Stimulated activated CD4-positive, alpha-beta T cell treated with anti-CD3 and anti-CD28 coated beads, Interleukin-15, amount 100 ng/mL, for 24 hours (primary cell): Measurements from ENCODE around the gene CPEB3.
"Not testable (repeated sequence)": the region's sequence is repeated elsewhere in the genome, so short reads cannot be mapped to it uniquely, and the experiment has no call there.

Experiments used
- DNase-seq: peaks from one replicate; pipeline ENCODE4 v3.0.0-alpha.2; 2020

Gene CPEB3

DNA sequence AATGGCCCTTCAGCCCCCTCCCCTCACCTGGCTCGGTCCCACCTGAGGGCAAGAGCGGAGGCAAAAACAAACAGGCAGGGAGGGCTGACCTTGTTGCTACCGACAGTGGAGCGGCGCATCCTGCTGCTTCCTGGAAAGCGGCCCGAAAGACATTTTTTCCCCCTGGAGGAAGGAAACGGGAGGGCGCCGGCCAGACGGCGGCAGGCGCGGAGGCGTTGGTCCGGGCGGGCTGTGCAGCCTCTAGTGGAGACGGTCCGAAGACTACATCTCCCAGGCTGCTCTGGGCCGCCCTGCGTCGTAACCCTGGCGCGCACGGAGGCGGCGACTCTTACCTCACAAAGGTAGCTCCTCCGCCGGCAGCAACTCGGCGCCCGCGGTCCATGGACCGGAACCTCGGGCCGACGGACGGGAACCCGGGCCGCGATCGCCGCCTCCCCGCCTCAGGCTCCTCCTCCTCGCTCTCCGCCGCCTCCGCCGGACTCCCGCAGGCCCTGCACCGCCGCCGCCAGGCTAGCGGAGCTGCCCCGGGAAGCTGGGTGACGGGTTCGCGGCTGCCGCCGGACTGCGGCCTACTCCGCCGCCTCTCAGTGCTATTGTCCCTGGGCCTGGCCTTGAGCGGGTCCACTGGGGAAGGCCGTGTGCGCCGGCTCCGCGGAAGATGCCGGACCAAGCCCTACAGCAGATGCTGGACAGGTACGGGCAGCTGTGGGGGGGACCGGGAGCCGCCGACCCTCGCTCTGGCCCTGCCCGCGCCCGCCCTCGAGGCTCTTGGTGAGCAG lies at the start of gene CPEB3, which contains the start of gene MARCHF5:
TSS of gene CPEB3 (minus strand) at position 242 of the 779 bp plus-strand sequence. CDS start 50,728 bp downstream, outside the sequence.
TSS of gene MARCHF5 (plus strand) at position 331 of the 779 bp plus-strand sequence. CDS start at position 659, 328 bp downstream.
- DNase-seq = peak; percentile 95

DNA sequence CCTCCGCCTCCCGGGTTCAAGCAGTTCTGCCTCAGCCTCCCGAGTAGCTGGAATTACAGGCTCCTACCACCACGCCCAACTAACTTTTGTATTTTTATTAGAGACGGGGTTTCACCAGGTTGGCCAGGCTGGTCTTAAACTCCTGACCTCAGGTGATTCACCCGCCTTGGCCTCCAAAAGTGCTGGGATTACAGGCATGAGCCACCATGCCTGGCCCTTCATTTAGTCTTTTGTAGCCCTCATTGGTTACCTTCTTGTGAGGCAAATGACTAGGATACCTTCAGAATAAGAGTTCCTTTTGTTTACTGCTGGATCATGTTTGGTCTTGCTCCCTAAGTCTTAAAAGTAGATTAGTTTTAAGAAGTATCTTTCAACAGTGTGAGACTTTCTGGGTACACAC lies 39.0 kb upstream of the CPEB3 start:
- DNase-seq = not testable (repeated sequence)

DNA sequence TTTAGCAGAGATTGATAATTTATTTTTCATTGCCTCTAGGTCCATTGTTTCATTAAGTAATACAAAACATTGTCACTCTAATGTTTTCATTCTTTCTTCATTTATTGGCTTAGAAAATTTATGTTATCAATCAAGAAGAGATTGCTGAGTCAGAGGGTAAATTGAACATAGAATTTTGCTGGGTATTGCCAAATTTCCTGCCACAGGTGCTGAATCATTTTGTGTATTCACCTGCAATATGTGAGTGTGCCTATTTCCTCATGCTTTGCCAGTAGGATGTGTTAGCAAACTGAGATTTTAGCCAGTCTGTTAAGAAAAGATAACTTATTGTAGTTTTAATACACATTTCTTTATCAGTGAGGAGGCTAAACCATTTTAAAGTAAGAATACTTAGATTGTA lies 38.1 kb upstream of the CPEB3 start:
- no peak for DNase-seq

DNA sequence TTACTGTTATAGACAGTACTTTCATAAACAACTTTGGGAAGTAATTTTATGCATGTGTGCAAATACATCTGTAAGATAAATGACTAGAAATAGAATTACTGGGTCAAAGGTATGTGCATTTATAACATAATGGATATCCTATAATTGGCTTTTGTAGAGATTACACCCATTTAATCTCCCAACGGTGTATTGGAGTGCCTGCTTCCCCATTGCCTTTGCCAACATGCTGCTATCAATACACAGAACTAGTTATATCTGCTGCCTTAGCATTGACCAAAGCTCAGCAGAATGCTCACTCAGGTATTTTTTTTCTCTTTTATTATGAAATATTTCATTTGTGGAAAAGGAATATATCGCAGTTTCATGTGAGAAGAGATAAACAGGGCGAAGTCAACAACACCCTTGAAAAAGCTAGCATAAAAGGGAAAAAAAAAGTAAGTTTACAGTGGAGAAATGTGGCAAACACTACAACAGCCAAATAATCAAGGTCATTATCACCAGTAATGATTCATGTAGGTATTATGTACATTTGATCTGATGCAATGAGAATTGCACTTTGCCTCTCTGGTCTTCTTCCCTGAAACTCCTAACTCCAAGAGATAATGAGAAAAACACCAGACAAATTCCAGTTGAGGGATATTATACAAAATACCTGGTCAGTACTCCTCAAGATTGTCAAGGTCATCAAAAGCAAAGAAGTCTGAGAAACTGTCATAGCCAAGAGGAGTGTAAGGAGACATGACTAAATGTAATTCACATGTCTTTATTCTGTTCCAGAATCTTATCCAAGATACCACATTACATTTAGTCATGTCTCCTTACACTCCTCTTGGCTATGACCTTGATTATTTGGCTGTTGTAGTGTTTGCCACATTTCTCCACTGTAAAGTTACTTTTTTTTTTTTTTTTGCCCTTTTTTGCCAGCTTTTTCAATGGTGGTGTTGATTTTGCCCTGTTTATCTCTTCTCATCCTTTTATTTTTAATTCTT lies 36.9 kb upstream of the CPEB3 start:
- DNase-seq = no peak

DNA sequence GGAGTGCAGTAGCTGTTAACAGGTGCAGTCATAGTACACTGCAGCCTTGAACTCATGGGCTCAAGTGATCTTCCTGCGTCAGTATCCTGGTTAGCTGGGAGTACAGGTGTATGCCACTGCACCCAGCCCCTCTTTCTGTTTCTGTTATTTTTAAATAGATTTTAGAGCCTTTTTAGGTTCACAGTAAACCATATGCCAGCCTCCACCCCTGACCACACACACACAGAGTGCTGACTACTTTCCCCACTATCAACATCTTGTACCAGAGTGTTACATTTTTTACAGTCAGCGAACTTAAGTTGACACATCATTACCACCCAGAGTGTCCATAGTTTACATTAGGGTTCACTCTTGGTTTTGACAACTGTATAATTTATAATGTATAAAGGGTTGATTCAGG lies 32.2 kb upstream of the CPEB3 start:
- no peak for DNase-seq

DNA sequence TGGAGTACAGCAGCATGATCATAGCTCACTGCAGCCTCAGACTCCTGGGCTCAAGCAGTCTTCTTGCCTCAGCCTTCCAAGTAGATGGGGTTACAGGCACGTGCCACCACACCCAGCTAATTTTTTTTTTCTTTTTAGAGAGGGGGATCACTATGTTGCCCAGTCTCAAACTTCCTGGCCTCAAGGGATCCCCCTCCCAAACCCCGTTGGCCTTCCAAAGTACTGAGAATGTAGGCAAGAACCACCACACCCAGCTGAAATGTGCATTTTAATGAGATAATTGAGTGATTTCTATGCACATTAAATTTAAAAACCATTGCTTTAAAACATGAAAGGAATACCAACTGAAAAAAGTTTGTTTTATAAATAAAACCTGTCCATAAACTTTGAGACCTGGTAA lies 25.7 kb upstream of the CPEB3 start:
- DNase-seq = no peak

DNA sequence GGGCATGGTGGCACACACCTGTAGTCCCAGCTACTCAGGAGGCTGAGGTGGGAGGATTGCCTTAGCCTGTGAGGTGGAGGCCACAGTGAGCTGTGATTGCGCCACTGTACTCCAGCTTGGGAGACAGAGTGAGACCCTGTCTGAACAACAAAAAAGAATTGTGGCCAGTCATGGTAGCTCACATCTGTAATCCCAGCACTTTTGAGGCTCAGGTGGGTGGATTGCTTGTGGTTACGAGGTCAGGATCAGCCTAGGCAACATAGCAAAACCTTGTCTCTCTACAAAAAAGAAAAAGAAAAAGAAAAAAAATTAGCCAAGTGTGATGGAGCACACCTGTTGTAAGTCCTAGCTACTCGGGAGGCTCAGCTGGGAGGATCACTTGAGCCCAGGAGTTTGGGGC lies 22.9 kb upstream of the CPEB3 start:
- DNase-seq = no peak

DNA sequence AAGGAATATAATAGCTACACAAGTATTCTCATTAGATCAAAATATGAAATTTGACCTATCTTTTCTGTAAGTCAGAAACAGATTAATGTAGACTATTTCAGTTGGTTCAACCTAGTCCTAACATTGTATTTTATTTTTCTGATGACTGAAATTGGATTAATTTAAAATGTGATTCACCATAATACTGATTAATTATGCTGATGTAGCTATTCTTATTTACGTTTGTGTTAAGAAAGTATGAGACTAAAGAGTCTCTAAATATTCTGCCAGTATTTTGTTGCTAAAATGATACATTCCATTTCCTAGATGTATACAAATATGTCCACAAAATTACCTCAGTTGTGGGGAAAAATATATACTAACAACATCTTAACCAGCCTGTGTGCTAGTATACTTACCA lies 18.4 kb upstream of the CPEB3 start:
- no peak for DNase-seq

DNA sequence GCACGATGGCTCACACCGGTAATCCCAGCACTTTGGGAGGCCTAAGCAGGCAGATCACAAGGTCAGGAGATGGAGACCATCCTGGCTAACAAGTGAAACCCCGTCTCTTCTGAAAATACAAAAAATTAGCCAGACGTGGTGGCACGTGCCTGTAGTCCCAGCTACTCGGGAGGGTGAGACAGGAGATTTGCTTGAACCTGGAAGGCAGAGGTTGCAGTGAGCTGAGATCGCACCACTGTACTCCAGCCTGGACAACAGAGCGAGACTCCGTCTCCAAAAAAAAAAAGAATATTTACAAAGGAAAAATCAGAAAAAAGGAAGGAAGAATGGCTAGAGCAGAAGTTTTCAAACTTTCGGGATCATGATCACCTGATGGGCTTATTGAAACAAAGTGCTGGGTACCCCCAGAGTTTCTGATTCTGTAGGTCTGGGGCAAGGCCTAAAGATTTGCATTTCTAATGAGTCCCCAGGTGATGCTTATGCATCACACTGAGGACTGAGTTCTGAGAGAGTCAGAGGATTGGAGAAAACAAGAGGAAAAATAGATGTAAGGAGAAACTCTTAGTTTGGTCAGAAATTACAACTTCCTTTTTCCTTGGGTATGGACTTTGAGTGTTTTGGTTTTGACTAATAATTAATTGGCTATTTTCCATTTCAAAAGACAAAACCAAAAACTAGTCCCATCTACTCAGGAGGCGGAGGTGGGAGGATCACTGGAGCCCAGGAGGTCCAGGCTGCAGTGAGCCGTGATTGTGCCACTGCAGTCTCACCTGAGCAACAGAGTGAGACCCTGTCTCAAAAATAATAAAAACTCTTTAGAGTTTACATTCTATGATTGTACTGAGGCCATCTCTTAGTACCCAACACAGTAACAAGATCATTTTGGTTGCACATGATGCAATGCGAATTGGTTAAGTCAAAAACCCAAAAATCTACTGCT lies 14.5 kb upstream of the CPEB3 start:
- DNase-seq = no peak

DNA sequence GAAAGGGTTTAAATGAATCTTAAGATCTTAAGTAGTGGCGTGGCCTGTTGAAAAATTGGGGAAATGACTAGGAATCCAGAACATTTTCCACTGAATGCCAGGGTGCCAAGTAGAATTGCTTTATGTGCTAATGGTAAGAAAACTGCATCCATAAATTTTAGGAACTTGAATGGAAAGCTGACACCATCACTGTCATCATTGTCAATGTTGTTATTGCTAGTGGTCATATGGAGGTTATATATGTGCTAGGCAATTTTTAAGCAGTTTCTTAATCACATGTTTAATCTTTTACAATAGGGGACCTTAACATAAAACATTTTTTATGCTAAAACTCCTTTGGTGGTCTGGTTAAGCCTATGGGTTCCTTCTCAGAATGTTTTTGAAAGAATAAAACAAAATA lies 13.2 kb upstream of the CPEB3 start:
- DNase-seq = no peak

DNA sequence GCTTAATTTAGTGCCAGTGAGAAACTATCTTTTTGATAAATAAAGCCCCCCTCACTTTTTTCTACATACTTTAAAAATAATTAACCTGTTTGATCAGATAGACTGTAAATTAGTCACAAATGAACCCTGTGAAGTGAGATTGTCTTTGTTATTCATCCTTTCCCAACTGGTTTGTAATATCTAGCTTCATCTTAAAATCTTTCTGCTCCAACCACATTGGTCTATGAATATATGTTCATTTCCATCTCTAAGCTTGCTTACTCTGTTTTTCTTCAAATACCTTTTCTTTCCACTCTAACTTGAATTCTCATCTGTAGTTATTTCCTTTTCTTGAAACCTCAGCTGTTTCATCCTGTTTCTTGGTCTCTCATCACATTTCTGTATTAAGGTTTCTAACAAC lies 12.2 kb upstream of the CPEB3 start:
- DNase-seq = no peak

DNA sequence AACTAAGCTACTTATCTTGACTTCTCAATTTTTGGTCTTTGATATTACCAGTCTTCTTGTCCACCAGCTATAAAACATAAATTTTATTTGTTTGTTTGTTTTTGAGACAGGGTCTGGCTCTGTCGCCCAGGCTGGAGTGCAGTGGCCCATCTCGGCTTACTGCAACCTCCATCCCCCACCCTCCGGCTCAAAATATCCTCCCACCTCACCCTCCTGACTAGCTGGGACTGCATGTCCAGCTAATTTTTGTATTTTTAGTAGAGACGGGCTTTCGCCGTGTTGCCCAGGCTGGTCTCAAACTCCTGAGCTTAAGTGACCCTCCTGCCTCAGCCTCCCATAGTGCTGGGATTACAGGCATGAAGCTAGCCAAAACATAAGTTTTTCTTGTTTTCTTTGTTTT lies 7.6 kb upstream of the CPEB3 start:
- DNase-seq = no peak

DNA sequence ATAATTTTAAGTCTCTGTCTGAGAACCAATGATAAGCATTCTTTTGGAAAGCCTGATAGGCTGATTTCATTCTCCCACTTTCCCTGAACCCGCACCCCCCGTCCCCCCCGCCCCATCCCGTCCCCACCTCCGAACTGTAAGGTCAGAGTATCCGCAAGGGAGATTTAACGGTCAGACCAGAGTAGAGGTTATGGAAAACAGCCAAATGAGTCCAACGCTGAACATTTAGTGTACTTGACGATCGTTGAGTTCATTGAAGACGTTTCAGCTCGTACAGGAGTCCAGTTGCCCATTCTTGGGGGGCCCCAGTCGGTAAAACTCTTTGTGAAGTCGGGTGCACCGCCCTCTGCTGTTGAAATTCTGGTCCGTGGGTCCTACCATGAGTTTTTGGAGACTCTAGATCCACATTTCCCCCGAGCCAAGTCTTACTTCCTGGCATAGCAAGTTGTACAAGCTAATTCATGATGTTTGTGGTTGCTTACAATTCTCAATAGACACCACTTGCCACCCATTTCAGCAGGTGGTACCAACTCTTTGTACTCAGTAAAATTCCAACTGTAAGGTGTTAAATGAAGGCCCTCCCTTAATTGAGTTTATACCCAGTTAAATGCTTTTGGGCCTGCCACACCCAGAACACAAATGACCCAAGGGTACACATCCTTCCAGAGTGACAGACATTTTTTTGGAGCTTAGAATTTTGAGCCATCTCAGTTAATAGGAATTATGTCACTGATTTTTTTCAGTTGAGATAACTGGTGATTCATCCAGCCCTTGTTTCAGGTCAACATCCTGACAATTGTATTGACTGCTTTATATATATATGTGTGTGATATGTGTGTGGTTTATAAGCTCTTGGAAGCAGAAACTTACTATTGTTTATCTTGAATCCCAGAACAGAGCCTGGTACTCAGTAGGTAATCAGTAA lies 1.3 kb upstream of the CPEB3 start:
- peak; percentile 64 for DNase-seq

DNA sequence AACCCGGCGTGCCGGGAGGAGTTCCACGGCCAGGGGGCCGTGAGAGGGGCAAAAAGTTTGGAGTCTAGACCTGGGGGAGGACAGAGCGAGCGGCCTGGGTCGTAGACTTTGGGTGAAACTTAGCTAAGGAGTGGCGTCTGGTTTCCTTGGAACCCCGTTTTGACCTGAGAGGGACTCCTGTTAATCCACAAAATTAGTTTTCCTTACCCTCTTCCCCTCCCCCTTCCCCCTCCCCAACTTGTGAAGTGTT lies 663 bp upstream of the CPEB3 start:
- DNase-seq = no peak

DNA sequence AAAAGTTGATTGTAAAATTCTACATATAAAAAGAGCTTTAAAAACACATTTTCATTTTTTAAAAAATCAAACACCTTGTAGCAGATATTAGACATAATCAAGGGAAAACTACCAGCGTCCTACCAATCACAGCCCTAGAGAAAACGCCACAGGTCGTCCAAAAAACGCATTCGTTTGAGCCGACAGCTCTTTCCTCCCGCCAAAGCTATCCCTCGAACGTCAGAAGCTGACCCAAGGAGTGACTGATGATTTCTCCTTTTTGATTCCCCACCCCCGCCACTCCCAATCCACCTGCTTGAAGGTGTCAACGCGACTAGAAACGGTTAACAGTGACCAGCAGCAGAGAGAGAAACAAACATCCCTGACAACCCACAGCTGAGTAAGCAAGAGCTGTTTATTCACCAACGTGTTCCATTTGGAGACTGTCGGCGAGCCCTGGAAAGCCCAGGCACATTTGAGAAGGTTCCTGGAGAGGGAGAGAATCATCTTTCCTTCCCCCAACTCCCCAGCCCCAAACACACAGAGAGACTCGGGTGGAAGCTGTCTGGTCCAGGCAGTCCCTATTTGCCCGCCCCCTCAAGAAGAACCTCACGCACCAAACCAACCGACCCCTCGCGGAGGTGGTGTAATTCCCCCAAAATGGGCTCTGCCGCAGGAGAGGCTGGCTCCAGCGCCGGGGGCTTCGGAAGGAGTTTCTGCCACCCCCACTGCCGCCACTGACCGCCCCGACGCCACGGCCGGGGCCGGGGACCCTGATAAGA lies 622 bp downstream of the CPEB3 start:
- peak; percentile 46 for DNase-seq

DNA sequence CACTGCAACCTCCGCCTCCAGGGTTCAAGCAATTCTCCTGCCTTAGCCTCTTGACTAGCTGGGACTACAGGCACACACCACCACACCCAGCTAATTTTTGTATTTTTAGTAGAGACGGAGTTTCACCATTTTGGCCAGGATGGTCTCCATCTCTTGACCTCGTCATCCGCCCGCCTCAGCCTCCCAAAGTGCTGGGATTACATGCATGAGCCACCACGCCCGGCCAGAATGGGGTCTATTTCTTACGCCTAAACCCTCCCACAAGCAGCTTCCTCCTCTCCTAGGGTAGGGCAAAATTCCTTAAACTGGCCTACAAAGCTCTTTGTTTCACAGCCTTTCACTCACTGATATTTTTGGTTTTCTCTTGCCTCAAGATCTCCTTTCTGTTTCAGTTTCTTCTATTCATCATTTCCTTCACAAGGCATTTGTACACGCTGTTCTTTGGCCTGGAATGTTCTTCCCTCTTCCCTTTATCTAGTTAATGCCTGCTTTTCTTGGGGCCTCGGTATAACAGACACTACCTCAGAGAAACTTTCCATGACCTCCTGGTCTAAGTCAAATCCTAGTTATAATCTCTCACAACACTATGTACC lies 6.7 kb downstream of the CPEB3 start:
- no peak for DNase-seq

DNA sequence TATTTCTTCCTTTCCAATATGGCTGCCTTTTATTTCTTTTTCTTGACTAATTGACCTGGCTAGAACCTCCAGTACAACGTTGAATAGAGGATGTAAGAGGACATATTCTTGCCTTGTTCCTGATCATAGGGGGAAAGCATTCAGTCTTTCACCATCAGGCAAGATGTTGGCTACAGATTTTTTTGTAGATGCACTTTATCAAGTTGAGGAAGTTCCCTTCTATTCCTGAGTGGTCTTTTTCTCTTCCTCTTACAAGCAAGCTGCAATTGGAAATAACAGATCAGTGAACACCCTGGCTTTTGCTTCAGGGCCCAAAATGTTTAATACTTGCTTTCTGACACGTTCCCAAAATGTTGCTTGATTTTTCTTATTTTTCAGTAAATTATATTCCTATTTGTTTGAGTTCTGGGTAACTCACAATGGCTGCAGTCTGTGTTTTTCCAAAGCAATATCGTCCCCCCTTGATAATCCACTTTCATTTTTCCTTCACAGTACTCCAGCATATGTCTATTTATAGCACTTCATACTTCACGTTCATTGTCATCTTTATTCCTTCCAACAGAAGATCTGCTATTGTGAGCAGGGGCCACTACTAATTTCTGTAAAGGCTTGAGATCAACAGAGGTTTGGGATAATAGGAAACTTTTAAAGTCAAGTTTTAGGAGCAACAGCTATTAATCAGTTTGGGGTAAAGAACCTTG lies 11.7 kb downstream of the CPEB3 start:
- DNase-seq = no peak

DNA sequence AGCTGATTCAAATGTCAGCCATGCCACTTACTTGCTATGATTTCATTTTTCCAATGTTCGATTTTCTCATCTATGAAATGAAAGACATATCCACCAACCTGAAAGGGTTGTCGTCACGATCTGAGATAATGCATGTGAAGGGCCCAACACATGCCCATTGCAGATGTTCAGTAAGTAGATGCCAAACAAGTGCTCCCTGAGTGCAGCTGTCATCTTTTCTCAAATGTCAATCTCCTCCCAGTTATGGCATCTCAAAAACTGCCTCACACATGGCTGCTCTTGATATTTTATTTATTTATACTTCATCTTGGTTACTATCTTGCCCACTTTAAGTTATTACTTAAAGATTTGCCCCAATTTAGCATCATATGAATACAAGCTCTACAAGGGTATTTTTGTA lies 16.8 kb downstream of the CPEB3 start:
- no peak for DNase-seq

DNA sequence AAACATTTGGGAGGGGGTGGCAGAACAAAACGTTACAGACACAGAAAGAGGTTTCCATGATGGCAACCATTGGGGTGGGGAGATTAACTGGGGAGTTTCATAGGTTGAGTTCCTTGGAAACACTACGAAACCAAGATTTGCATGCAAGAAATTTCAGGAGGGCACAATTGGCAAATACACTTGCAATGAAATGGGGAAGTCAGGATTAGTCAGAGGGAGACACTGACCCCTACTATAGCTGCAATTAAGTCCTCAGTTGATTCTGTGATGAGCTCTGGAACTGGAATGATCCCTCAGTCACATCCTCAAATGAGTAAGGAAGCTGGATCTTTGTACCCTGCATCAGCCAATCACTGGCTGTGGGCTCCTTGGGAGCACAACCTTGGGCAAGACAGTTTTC lies 22.1 kb downstream of the CPEB3 start:
- no peak for DNase-seq

DNA sequence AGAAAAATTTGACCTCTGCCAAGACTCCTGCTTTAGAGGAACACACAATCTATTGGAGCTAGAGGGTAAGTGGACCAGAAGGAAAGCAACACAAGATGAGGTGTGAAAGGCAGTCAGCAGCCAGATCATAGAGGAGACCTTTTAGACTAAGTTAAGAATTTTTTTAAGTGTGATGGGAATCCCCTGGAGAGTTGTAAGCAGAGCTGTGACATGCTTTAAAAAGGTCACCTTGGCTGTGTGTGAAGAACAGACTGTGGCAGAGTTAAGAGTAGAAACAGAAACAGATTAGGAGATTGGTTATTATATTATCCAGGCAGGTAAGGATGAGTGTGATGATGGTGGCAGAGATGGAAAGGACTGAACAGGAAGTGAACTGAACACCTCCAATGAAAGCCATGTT lies 23.5 kb downstream of the CPEB3 start:
- DNase-seq = no peak
